A549 (cell line): ENCODE measurements around the gene VPS13D. TPM values are rescaled to one million over a fixed set of nuclear protein-coding genes. Genes with fewer than 3 reads are reported as not detected.

Experiments used
- ATAC-seq, 2 experiments: fragments of 200-7000 bp in 1 of 2; fragments of >200 bp in 1 of 2; cut with Nextera tagmentation in 1 of 2; cut with Tn5 transposase in 1 of 2; 3 replicates each; pipeline versions ENCODE4 v1.8.0 to v1.9.1; 2018 to 2020; ENCODE audit warnings: mild to moderate bottlenecking in 1 of 2, moderate library complexity in 1 of 2
- CTCF ChIA-PET: fragments of 300-600 bp; sonication (Branson Sonifier 250); formaldehyde crosslinking; extraction: SDS; loops from one replicate; lab custom pipeline; 2021; ENCODE audit warnings: antibody characterized with exemption, inconsistent platforms; lab: Yijun Ruan, JAX
- POLR2A ChIA-PET: fragments of 350-600 bp; formaldehyde crosslinking; extraction: SDS; loops from one replicate; lab custom pipeline; 2021; ENCODE audit warnings: antibody characterized with exemption, inconsistent platforms; lab: Yijun Ruan, JAX
- DNase-seq, 2 experiments: peaks; one replicate each; pipeline versions ENCODE4 v3.0.0 to v3.0.0-alpha.2; 2011 to 2016; ENCODE audit warnings: low read depth in 1 of 2, low spot score in 1 of 2
- FAIRE-seq: peaks from 2 replicates; lab custom pipeline; 2011; peaks lifted over from hg19 to GRCh38; lab: Jason Lieb, UNC
- H3K27ac ChIP-seq, 2 experiments: fragments of >200 bp; sonication (Bioruptor Twin); formaldehyde crosslinking; 3 replicates each; pipeline ENCODE4 v1.5.1; 2016 to 2017
- H3K4me1 ChIP-seq: fragments of >200 bp; sonication (Bioruptor Twin); formaldehyde crosslinking; 3 replicates; pipeline ENCODE4 v1.6.1; 2016
- H3K4me2 ChIP-seq: fragments of >200 bp; sonication (Bioruptor Twin); formaldehyde crosslinking; 3 replicates; pipeline ENCODE4 v1.6.1; 2016
- H3K4me3 ChIP-seq: fragments of >200 bp; sonication (Bioruptor Twin); formaldehyde crosslinking; 3 replicates; pipeline ENCODE4 v1.5.1; 2016
- H3K9me3 ChIP-seq: fragments of >200 bp; sonication (Bioruptor Twin); formaldehyde crosslinking; 3 replicates; pipeline ENCODE4 v1.6.1; 2016
- BCL3 ChIP-seq: fragments of >200 bp; sonication (Bioruptor Twin); formaldehyde crosslinking; IDR thresholded peaks from 3 replicates; pipeline ENCODE4 v1.6.1; 2016
- BHLHE40 ChIP-seq: IDR thresholded peaks from 2 replicates; pipeline ENCODE4 v1.6.1; 2012; ENCODE audit warnings: low read depth, low read length, inconsistent platforms
- CBX2 ChIP-seq: fragments of 200-600 bp; sonication (generic); IDR thresholded peaks from 2 replicates; pipeline ENCODE4 v1.6.1; 2016; ENCODE audit warnings: low read depth, mild to moderate bottlenecking, borderline replicate concordance
- EHMT2 ChIP-seq: fragments of 200-600 bp; sonication (generic); IDR thresholded peaks from 2 replicates; pipeline ENCODE4 v1.6.1; 2016; ENCODE audit warnings: antibody characterized with exemption, low read depth, mild to moderate bottlenecking, moderate library complexity
- ELK1 ChIP-seq: fragments of 150-350 bp; IDR thresholded peaks from 2 replicates; pipeline ENCODE4 v1.6.1; 2014; ENCODE audit warnings: low read depth, mild to moderate bottlenecking, low read length
- EP300 ChIP-seq, 2 experiments: fragments of >200 bp; sonication (Bioruptor Twin); formaldehyde crosslinking; IDR thresholded peaks; 2 replicates in 1 of 2; 3 replicates in 1 of 2; pipeline ENCODE4 v1.6.1; 2016 to 2017
- ESRRA ChIP-seq: fragments of 150-350 bp; IDR thresholded peaks from 2 replicates; pipeline ENCODE4 v1.6.1; 2014; ENCODE audit warnings: mild to moderate bottlenecking, low read length, borderline replicate concordance
- FOSL2 ChIP-seq, 2 experiments: fragments of 450-650 bp in 1 of 2; fragments of >200 bp in 1 of 2; sonication (Bioruptor Twin) in 1 of 2; formaldehyde crosslinking; IDR thresholded peaks; 2 replicates each; pipeline versions ENCODE4 v1.5.0 to v1.6.1; 2016 to 2020; ENCODE audit warnings: mild to moderate bottlenecking in 1 of 2, moderate library complexity in 1 of 2
- FOXS1 ChIP-seq: fragments of 250-450 bp; sonication (Bioruptor Pico); IDR thresholded peaks from 2 replicates; pipeline ENCODE4 v1.5.0; 2020; ENCODE audit warnings: mild to moderate bottlenecking, moderate library complexity
- HES2 ChIP-seq: fragments of >200 bp; sonication (Bioruptor Twin); formaldehyde crosslinking; IDR thresholded peaks from 2 replicates; pipeline ENCODE4 v1.6.1; 2016
- HEYL ChIP-seq: fragments of 250-450 bp; sonication (Bioruptor Pico); IDR thresholded peaks from 2 replicates; pipeline ENCODE4 v1.8.0; 2021; ENCODE audit warnings: mild to moderate bottlenecking, moderate library complexity
- HOXB5 ChIP-seq: fragments of 250-450 bp; sonication (Bioruptor Pico); IDR thresholded peaks from 2 replicates; pipeline ENCODE4 v1.5.0; 2020; ENCODE audit warnings: mild to moderate bottlenecking, moderate library complexity
- JUNB ChIP-seq: fragments of >200 bp; sonication (Bioruptor Twin); formaldehyde crosslinking; IDR thresholded peaks from 2 replicates; pipeline ENCODE4 v1.6.1; 2016
- MAFK ChIP-seq: fragments of 450-650 bp; IDR thresholded peaks from 2 replicates; pipeline ENCODE4 v1.6.1; 2014; ENCODE audit not compliant: partially characterized antibody
- NFE2L2 ChIP-seq: fragments of 150-350 bp; conservative IDR thresholded peaks from 2 replicates; pipeline ENCODE4 v1.6.1; 2014; ENCODE audit warnings: low read length
- NR3C1 ChIP-seq: fragments of >200 bp; sonication (Bioruptor Twin); formaldehyde crosslinking; IDR thresholded peaks from 3 replicates; pipeline ENCODE4 v1.6.1; 2017
- POLR2A ChIP-seq: IDR thresholded peaks from 2 replicates; pipeline ENCODE4 v1.6.1; 2012; ENCODE audit warnings: mild to moderate bottlenecking, low read length
- POLR2AphosphoS2 ChIP-seq: conservative IDR thresholded peaks from 2 replicates; pipeline ENCODE4 v1.6.1; 2012; ENCODE audit warnings: low read length, improper control_type of control experiment, inconsistent platforms
- RAD21 ChIP-seq, 2 experiments: fragments of >200 bp in 1 of 2; sonication (Bioruptor Twin) in 1 of 2; formaldehyde crosslinking in 1 of 2; IDR thresholded peaks in 1 of 2; conservative IDR thresholded peaks in 1 of 2; 2 replicates in 1 of 2; 3 replicates in 1 of 2; pipeline ENCODE4 v1.6.1; 2012 to 2018; ENCODE audit warnings: inconsistent platforms in 1 of 2
- RARB ChIP-seq: fragments of 250-450 bp; sonication (Bioruptor Pico); IDR thresholded peaks from 2 replicates; pipeline ENCODE4 v1.8.0; 2021; ENCODE audit warnings: mild to moderate bottlenecking, moderate library complexity
- REST ChIP-seq: fragments of 200-600 bp; sonication (generic); IDR thresholded peaks from 2 replicates; pipeline ENCODE4 v1.6.1; 2016; ENCODE audit warnings: antibody characterized with exemption, mild to moderate bottlenecking, moderate library complexity
- USF2 ChIP-seq: fragments of 450-650 bp; IDR thresholded peaks from 2 replicates; pipeline ENCODE4 v1.6.1; 2014; ENCODE audit warnings: antibody characterized with exemption
- ZC3H11A ChIP-seq: fragments of 450-650 bp; IDR thresholded peaks from 2 replicates; pipeline ENCODE4 v1.6.1; 2014; ENCODE audit warnings: antibody characterized with exemption, mild to moderate bottlenecking
- ZNF302 ChIP-seq: fragments of 250-450 bp; sonication (Bioruptor Pico); IDR thresholded peaks from 2 replicates; pipeline ENCODE4 v1.9.0; 2021; ENCODE audit warnings: inconsistent platforms, mild to moderate bottlenecking, moderate library complexity
- WGBS: methylation state at CpG from one replicate; pipeline ENCODE4 v1.1.6; 2017; ENCODE audit errors: missing lambda C conversion rate; 5-methylcytosine and 5-hydroxymethylcytosine counted together
- polyA plus RNA-seq, 4 experiments: library from polyadenylated mRNA; depleted of rRNA in 3 of 4; stranded (reverse); fragments of >200 nt; fragmentation: RNase III in 1 of 4; extraction: RNeasy Plus Mini Kit Qiagen cat#74134 plus additional on column Dnase treatment in 1 of 4; gene quantifications; 2 replicates in 3 of 4; 3 replicates in 1 of 4; pipeline ENCODE4 v1.2.3, GENCODE V29; 2011 to 2017

Gene VPS13D
- polyA plus RNA-seq, 2 of the 4 experiments (the other 2 are of a cell fraction) = 5.4 to 15.9 TPM

GRCh38 chr1:12369258-12369657 lies 139.4 kb downstream of the VPS13D start:
- CTCF ChIA-PET = no interaction called here
- WGBS = 77% methylated on average over 6 of the region's 6 CpGs
- FAIRE-seq = no peak
- H3K4me1 ChIP-seq = peaks cover 7% of the 10 kb centered on the region; the same call in 1 of the 3 replicates
- H3K27ac ChIP-seq = no peak overlapping the region
- no peak overlapping the region for H3K4me2 ChIP-seq
- DNase-seq = no peak
- H3K4me3 ChIP-seq = no peak overlapping the region
- ATAC-seq = no peak
- H3K9me3 ChIP-seq = no peaks in the 10 kb centered on the region
- no peak for TF ChIP-seq ZNF302 (CRISPR knock-in tag)
- TF ChIP-seq NFE2L2 = no peak
- TF ChIP-seq CBX2 = no peak
- no peak for TF ChIP-seq BCL3
- TF ChIP-seq JUNB = no peak
- TF ChIP-seq EHMT2 = no peak
- TF ChIP-seq FOXS1 (CRISPR knock-in tag) = no peak
- no peak for TF ChIP-seq ESRRA
- no peak for TF ChIP-seq FOSL2 (IDR thresholded peaks at IDR 0.05)
- no peak for TF ChIP-seq FOSL2 (CRISPR knock-in tag; IDR thresholded peaks at IDR 0.05)
- TF ChIP-seq, all 56 proteins: peak for 0
- POLR2A ChIA-PET = no interaction called here

GRCh38 chr1:12370333-12370975 lies 140.6 kb downstream of the VPS13D start:
- TF ChIP-seq POLR2AphosphoS2 (no peak), ESRRA (no peak), REST (no peak), POLR2A (no peak), ELK1 (no peak), NR3C1 (no peak), HES2 (no peak)
- FAIRE-seq (no peak), ATAC-seq (no peak), DNase-seq (no peak)
- WGBS = 83% methylated on average over 5 of the region's 5 CpGs
- CTCF ChIA-PET = no interaction called here
- Histone ChIP-seq H3K27ac (no peak overlapping the region), H3K4me3 (no peak overlapping the region), H3K4me2 (no peak overlapping the region), H3K4me1 (peaks cover 7% of the 10 kb centered on the region; the same call in 1 of the 3 replicates), H3K9me3 (no peaks in the 10 kb centered on the region)
- POLR2A ChIA-PET = no interaction called here

GRCh38 chr1:12371053-12371452 lies 141.2 kb downstream of the VPS13D start:
- DNase-seq (no peak), ATAC-seq (no peak), FAIRE-seq (no peak)
- Histone ChIP-seq H3K4me1 (peaks cover 7% of the 10 kb centered on the region; the same call in 1 of the 3 replicates), H3K27ac (no peak overlapping the region), H3K4me2 (no peak overlapping the region), H3K9me3 (no peaks in the 10 kb centered on the region), H3K4me3 (no peak overlapping the region)
- WGBS = 89% methylated on average over 5 of the region's 5 CpGs
- ChIA-PET POLR2A (no interaction called here), CTCF (no interaction called here)
- TF ChIP-seq EP300 (IDR thresholded peaks at IDR 0.05) (no peak), HES2 (no peak), RARB (CRISPR knock-in tag) (no peak), HOXB5 (CRISPR knock-in tag) (no peak), ESRRA (no peak), FOXS1 (CRISPR knock-in tag) (no peak), BHLHE40 (no peak), HEYL (no peak), USF2 (no peak), MAFK (no peak), RAD21 (conservative IDR thresholded peaks at IDR 0.05 in 1 of 2, IDR thresholded peaks at IDR 0.05 in 1 of 2) (no peak), ZC3H11A (no peak), POLR2AphosphoS2 (no peak), ZNF302 (CRISPR knock-in tag) (no peak)
